IPS DF 4.7 (cell line): ENCODE data around the gene LRP1B.

Experiments
- DNase-seq: peaks from one replicate; pipeline ENCODE4 v3.0.0-alpha.2; 2013; ENCODE audit warnings: low spot score; ENCODE audit errors: extremely low read depth

The LRP1B gene

GRCh38 chr2:141957827-141958450, 172.9 kb downstream of the LRP1B start:
- no peak for DNase-seq

GRCh38 chr2:141957321-141957720, 173.5 kb downstream of the LRP1B start:
- no peak for DNase-seq

- no peak for DNase-seq
These were observed 183.3 kb downstream of the LRP1B start for GRCh38 chr2:141947396-141948114.

- DNase-seq = no peak
These were observed 184.8 kb downstream of the LRP1B start for GRCh38 chr2:141946016-141946415.

- DNase-seq = no peak
These were observed 186.9 kb downstream of the LRP1B start for GRCh38 chr2:141943918-141944317.

GRCh38 chr2:141942006-141942789, 188.6 kb downstream of the LRP1B start:
- no peak for DNase-seq

GRCh38 chr2:141941210-141941714, 189.6 kb downstream of the LRP1B start:
- no peak for DNase-seq

- no peak for DNase-seq
These were observed 190.1 kb downstream of the LRP1B start for GRCh38 chr2:141940709-141941108.

- DNase-seq = no peak
These were observed 197.6 kb downstream of the LRP1B start for GRCh38 chr2:141933226-141933625.

GRCh38 chr2:141932261-141932660, 198.6 kb downstream of the LRP1B start:
- no peak for DNase-seq

GRCh38 chr2:141931797-141932196, 199.0 kb downstream of the LRP1B start:
- DNase-seq = no peak

- no peak for DNase-seq
These were observed 200.0 kb downstream of the LRP1B start for GRCh38 chr2:141930803-141931202.

GRCh38 chr2:141929331-141930252, 201.2 kb downstream of the LRP1B start:
- DNase-seq = no peak

- DNase-seq = no peak
These were observed 202.3 kb downstream of the LRP1B start for GRCh38 chr2:141928476-141928875.

GRCh38 chr2:141927536-141927935, 203.3 kb downstream of the LRP1B start:
- no peak for DNase-seq

- DNase-seq = no peak
These were observed 205.3 kb downstream of the LRP1B start for GRCh38 chr2:141925511-141925910.

GRCh38 chr2:141923657-141924056, 207.2 kb downstream of the LRP1B start:
- DNase-seq = no peak

- DNase-seq = peak; percentile 80
These were observed 219.2 kb downstream of the LRP1B start for GRCh38 chr2:141911485-141912066.

GRCh38 chr2:141906678-141907077, 224.1 kb downstream of the LRP1B start:
- DNase-seq = no peak

- DNase-seq = no peak
These were observed 230.0 kb downstream of the LRP1B start for GRCh38 chr2:141900826-141901225.

GRCh38 chr2:141899740-141900139, 231.1 kb downstream of the LRP1B start:
- DNase-seq = no peak
